Measurements from ENCODE around the gene PSMA3. TPM values are rescaled to one million over a fixed set of nuclear protein-coding genes. Genes with fewer than 3 reads are reported as not detected.
A peak's percentile ranks its signal among the peaks of the same experiment; 100 is the strongest.

PSMA3 gene
- total RNA-seq, 4 donors from 2014 or later = 91.8 to 126 (median 107) TPM

GRCh38 chr14:58272588-58273372 lies 28.1 kb downstream of the PSMA3 start:
- no peak for ATAC-seq (ENCODE audit: low FRiP score)
- DNase-seq (ENCODE audit: low spot score) = no peak

GRCh38 chr14:58274881-58275280 lies 30.2 kb downstream of the PSMA3 start:
- ATAC-seq (ENCODE audit: low FRiP score) = no peak
- no peak for DNase-seq (ENCODE audit: low spot score)
- no peak for TF ChIP-seq CTCF (IDR thresholded peaks at IDR 0.05)

More at GRCh38 chr14:58272588-58273372, 28.1 kb downstream of the PSMA3 start:
- TF ChIP-seq CTCF (IDR thresholded peaks at IDR 0.05) = no peak

GRCh38 chr14:58275527-58276190 lies 31.0 kb downstream of the PSMA3 start:
- DNase-seq (ENCODE audit: low spot score) (no peak), ATAC-seq (ENCODE audit: low FRiP score) (no peak)
- TF ChIP-seq CTCF (IDR thresholded peaks at IDR 0.05) = no peak

GRCh38 chr14:58276208-58276607 lies 31.6 kb downstream of the PSMA3 start:
- no peak for DNase-seq (ENCODE audit: low spot score)

GRCh38 chr14:58278177-58278576 lies 33.5 kb downstream of the PSMA3 start:
- DNase-seq (ENCODE audit: low spot score) = no peak
- ATAC-seq (ENCODE audit: low FRiP score) = no peak
- no peak for TF ChIP-seq CTCF (IDR thresholded peaks at IDR 0.05)

More at GRCh38 chr14:58276208-58276607, 31.6 kb downstream of the PSMA3 start:
- no peak for TF ChIP-seq CTCF (IDR thresholded peaks at IDR 0.05)
- ATAC-seq (ENCODE audit: low FRiP score) = no peak

- TF ChIP-seq CTCF (IDR thresholded peaks at IDR 0.05) = no peak
- ATAC-seq (ENCODE audit: low FRiP score) (peak; percentile 87), DNase-seq (ENCODE audit: low spot score) (no peak)
Observed at GRCh38 chr14:58280954-58281787, 36.5 kb downstream of the PSMA3 start.

All from omental fat pad (tissue), 4 donors.